ENCODE data around the gene TRIM28. TPM values are rescaled to one million over a fixed set of nuclear protein-coding genes. Genes with fewer than 3 reads are reported as not detected.
"Not testable (repeated sequence)": the region's sequence is repeated elsewhere in the genome, so short reads cannot be mapped to it uniquely, and the experiment has no call there.

TRIM28 gene
- total RNA-seq, 1 donor from 2014 or later, result 351 TPM

DNA sequence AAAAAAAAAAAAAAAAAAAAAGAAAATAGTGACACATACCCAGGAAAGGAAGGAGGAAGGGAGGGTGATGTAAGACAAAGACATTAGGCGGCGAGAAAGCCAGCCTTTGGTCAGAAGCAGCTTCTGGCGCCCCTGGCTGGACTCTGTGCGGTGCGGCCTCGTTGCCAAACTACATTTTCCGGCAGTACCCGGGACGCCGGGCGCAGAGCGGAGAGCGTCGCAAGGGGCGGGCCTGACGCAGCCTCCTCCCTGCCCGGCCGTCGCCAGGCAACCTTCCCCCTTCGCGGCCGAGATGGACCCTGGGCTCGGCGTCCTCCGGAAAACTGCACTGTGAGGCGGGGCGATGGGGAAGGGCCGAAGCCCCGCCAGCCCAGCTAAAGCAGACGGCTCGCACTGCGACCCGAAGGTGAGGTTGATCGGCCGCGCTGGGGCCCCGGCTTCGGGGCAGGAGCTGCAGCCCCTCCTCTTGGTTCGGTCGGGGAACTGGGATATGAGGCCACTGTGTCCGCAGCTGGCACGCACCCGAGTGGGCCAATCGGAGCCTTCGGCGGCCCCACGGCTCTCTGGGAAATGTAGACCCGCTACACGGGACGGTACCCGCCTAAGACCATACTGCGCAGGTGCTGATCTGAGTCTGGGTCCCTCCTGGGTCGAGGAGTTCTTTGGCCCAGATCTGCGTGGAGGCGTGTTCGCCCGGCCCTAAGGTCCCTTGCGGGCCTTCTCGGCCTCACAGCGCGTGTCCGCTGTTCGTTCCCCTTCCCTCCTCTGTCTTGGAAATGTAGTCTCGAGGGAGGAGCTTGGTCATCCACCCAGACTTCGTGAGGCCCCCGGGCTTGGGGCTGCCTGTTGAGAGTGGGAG is 31.5 kb downstream of the TRIM28 start:
- Histone ChIP-seq H4K20me1 (ENCODE audit: insufficient read depth, low read length) (peaks cover 18% of the 10 kb centered on the region), H3K9ac (ENCODE audit: low read length) (peak overlapping the region; percentile 95), H2AFZ (ENCODE audit: low read depth, low read length) (peak overlapping the region; percentile 79), H3K4me3 (ENCODE audit: insufficient read depth, low read depth, low read length) (peak overlapping the region; percentile 83), H3K9me3 (ENCODE audit: insufficient read depth, low read depth, low read length) (no peaks in the 10 kb centered on the region), H3K4me1 (ENCODE audit: insufficient read depth, low read length) (peaks cover 20% of the 10 kb centered on the region), H3K79me2 (ENCODE audit: insufficient read depth, low read length) (peaks cover 38% of the 10 kb centered on the region), H3K4me2 (ENCODE audit: low read length) (peak overlapping the region; percentile 97), H3K27ac (ENCODE audit: low read depth, low read length) (peak overlapping the region; percentile 97), H3K27me3 (ENCODE audit: insufficient read depth, low read length) (no peaks in the 10 kb centered on the region), H3K36me3 (ENCODE audit: insufficient read depth, low read length) (no peaks in the 10 kb centered on the region)
- Mint-ChIP-seq H3K27ac (ENCODE audit: unreplicated experiment) (peak overlapping the region; percentile 96), H3K36me3 (ENCODE audit: low read depth, unreplicated experiment) (peaks cover 8% of the 10 kb centered on the region), H3K4me1 (ENCODE audit: low read depth, unreplicated experiment) (peaks cover 12% of the 10 kb centered on the region), H3K27me3 (ENCODE audit: low read depth, unreplicated experiment) (no peaks in the 10 kb centered on the region), H3K9me3 (ENCODE audit: unreplicated experiment) (no peaks in the 10 kb centered on the region), H3K4me3 (ENCODE audit: unreplicated experiment) (peak overlapping the region; percentile 88)
- DNase-seq (ENCODE audit: low read depth) (peak; percentile 78), FAIRE-seq (no peak)
- TF ChIP-seq CTCF (IDR thresholded peaks at IDR 0.05; ENCODE audit: insufficient read depth, low read depth, low read length) (no peak), EZH2 (IDR thresholded peaks at IDR 0.05; ENCODE audit: insufficient read depth, low read length) (no peak)

GRCh38 chr19:58577581-58577980 is 33.7 kb downstream of the TRIM28 start:
- not testable (repeated sequence) for FAIRE-seq; H3K9me3 ChIP-seq (ENCODE audit: insufficient read depth, low read depth, low read length); H3K9ac ChIP-seq (ENCODE audit: low read length); H3K4me1 Mint-ChIP-seq (ENCODE audit: low read depth, unreplicated experiment); H2AFZ ChIP-seq (ENCODE audit: low read depth, low read length); H3K9me3 Mint-ChIP-seq (ENCODE audit: unreplicated experiment); H3K27me3 ChIP-seq (ENCODE audit: insufficient read depth, low read length); DNase-seq (ENCODE audit: low read depth); H3K36me3 ChIP-seq (ENCODE audit: insufficient read depth, low read length); H3K27ac ChIP-seq (ENCODE audit: low read depth, low read length); H3K4me2 ChIP-seq (ENCODE audit: low read length); H3K27me3 Mint-ChIP-seq (ENCODE audit: low read depth, unreplicated experiment); H3K4me3 ChIP-seq (ENCODE audit: insufficient read depth, low read depth, low read length)
- Mint-ChIP-seq H3K27ac (ENCODE audit: unreplicated experiment) (peak overlapping the region; percentile 44), H3K36me3 (ENCODE audit: low read depth, unreplicated experiment) (peaks cover 15% of the 10 kb centered on the region), H3K4me3 (ENCODE audit: unreplicated experiment) (peak overlapping the region; percentile 54)
- Histone ChIP-seq H3K4me1 (ENCODE audit: insufficient read depth, low read length) (peaks cover 16% of the 10 kb centered on the region), H3K79me2 (ENCODE audit: insufficient read depth, low read length) (peaks cover 52% of the 10 kb centered on the region), H4K20me1 (ENCODE audit: insufficient read depth, low read length) (peaks cover 25% of the 10 kb centered on the region)

GRCh38 chr19:58578012-58578925 is 34.4 kb downstream of the TRIM28 start:
- Mint-ChIP-seq H3K27ac (ENCODE audit: unreplicated experiment) (no peak overlapping the region), H3K36me3 (ENCODE audit: low read depth, unreplicated experiment) (peaks cover 15% of the 10 kb centered on the region), H3K4me1 (ENCODE audit: low read depth, unreplicated experiment) (peaks cover 8% of the 10 kb centered on the region), H3K4me3 (ENCODE audit: unreplicated experiment) (peak overlapping the region; percentile 5), H3K9me3 (ENCODE audit: unreplicated experiment) (no peaks in the 10 kb centered on the region), H3K27me3 (ENCODE audit: low read depth, unreplicated experiment) (no peaks in the 10 kb centered on the region)
- H2AFZ ChIP-seq (ENCODE audit: low read depth, low read length), result no peak overlapping the region
- no peak for FAIRE-seq
- H4K20me1 ChIP-seq (ENCODE audit: insufficient read depth, low read length), result peaks cover 25% of the 10 kb centered on the region
- H3K4me2 ChIP-seq (ENCODE audit: low read length), result no peak overlapping the region
- H3K27ac ChIP-seq (ENCODE audit: low read depth, low read length), result no peak overlapping the region
- H3K36me3 ChIP-seq (ENCODE audit: insufficient read depth, low read length), result peaks cover 4% of the 10 kb centered on the region
- no peak overlapping the region for H3K4me3 ChIP-seq (ENCODE audit: insufficient read depth, low read depth, low read length)
- peaks cover 58% of the 10 kb centered on the region for H3K79me2 ChIP-seq (ENCODE audit: insufficient read depth, low read length)
- H3K9me3 ChIP-seq (ENCODE audit: insufficient read depth, low read depth, low read length), result no peaks in the 10 kb centered on the region
- H3K27me3 ChIP-seq (ENCODE audit: insufficient read depth, low read length), result no peaks in the 10 kb centered on the region
- H3K4me1 ChIP-seq (ENCODE audit: insufficient read depth, low read length), result peaks cover 16% of the 10 kb centered on the region
- no peak for TF ChIP-seq EZH2 (IDR thresholded peaks at IDR 0.05; ENCODE audit: insufficient read depth, low read length)
- no peak for TF ChIP-seq CTCF (IDR thresholded peaks at IDR 0.05; ENCODE audit: insufficient read depth, low read depth, low read length)
- no peak for DNase-seq (ENCODE audit: low read depth)
- H3K9ac ChIP-seq (ENCODE audit: low read length), result no peak overlapping the region
